ENCODE results near the gene ASXL2.
"Not testable (repeated sequence)": the region's sequence is repeated elsewhere in the genome, so short reads cannot be mapped to it uniquely, and the experiment has no call there.

The ASXL2 gene

GRCh38 chr2:25725877-25726276, 152.4 kb downstream of the ASXL2 start:
- no peak for DNase-seq

GRCh38 chr2:25724756-25725155, 153.5 kb downstream of the ASXL2 start:
- DNase-seq, result no peak

GRCh38 chr2:25722224-25722623, 156.1 kb downstream of the ASXL2 start:
- no peak for DNase-seq

GRCh38 chr2:25720575-25720974, 157.7 kb downstream of the ASXL2 start:
- DNase-seq, result no peak

- DNase-seq, result no peak
Observed at GRCh38 chr2:25714740-25715139, 163.5 kb downstream of the ASXL2 start.

GRCh38 chr2:25712455-25712854, 165.8 kb downstream of the ASXL2 start:
- no peak for DNase-seq

- DNase-seq, result no peak
Observed at GRCh38 chr2:25711675-25712354, 166.5 kb downstream of the ASXL2 start.

- DNase-seq, result no peak
Observed at GRCh38 chr2:25710750-25711149, 167.5 kb downstream of the ASXL2 start.

GRCh38 chr2:25709349-25709748, 168.9 kb downstream of the ASXL2 start:
- no peak for DNase-seq

GRCh38 chr2:25707927-25708590, 170.2 kb downstream of the ASXL2 start:
- DNase-seq, result no peak

GRCh38 chr2:25705575-25705974, 172.7 kb downstream of the ASXL2 start:
- DNase-seq, result not testable (repeated sequence)

GRCh38 chr2:25701801-25702200, 176.5 kb downstream of the ASXL2 start:
- no peak for DNase-seq

- DNase-seq, result no peak
Observed at GRCh38 chr2:25700221-25700660, 178.0 kb downstream of the ASXL2 start.

- no peak for DNase-seq
Observed at GRCh38 chr2:25699216-25699615, 179.1 kb downstream of the ASXL2 start.

- DNase-seq, result no peak
Observed at GRCh38 chr2:25698752-25699151, 179.5 kb downstream of the ASXL2 start.

GRCh38 chr2:25697559-25698341, 180.5 kb downstream of the ASXL2 start:
- no peak for DNase-seq

GRCh38 chr2:25692737-25693445, 185.4 kb downstream of the ASXL2 start:
- no peak for DNase-seq

GRCh38 chr2:25692143-25692542, 186.1 kb downstream of the ASXL2 start:
- DNase-seq, result no peak

GRCh38 chr2:25690058-25690457, 188.2 kb downstream of the ASXL2 start:
- DNase-seq, result no peak

GRCh38 chr2:25688236-25688635, 190.1 kb downstream of the ASXL2 start:
- no peak for DNase-seq

- DNase-seq, result no peak
Observed at GRCh38 chr2:25685741-25686140, 192.5 kb downstream of the ASXL2 start.

- no peak for DNase-seq
Observed at GRCh38 chr2:25684577-25685473, 193.5 kb downstream of the ASXL2 start.
